Measurements from ENCODE around the gene PRM3. TPM values are rescaled to one million over a fixed set of nuclear protein-coding genes. Genes with fewer than 3 reads are reported as not detected.
"Not testable (repeated sequence)": the region's sequence is repeated elsewhere in the genome, so short reads cannot be mapped to it uniquely, and the experiment has no call there.

Gene PRM3
- total and polyA plus RNA-seq, 9 donors, result not detected

DNA sequence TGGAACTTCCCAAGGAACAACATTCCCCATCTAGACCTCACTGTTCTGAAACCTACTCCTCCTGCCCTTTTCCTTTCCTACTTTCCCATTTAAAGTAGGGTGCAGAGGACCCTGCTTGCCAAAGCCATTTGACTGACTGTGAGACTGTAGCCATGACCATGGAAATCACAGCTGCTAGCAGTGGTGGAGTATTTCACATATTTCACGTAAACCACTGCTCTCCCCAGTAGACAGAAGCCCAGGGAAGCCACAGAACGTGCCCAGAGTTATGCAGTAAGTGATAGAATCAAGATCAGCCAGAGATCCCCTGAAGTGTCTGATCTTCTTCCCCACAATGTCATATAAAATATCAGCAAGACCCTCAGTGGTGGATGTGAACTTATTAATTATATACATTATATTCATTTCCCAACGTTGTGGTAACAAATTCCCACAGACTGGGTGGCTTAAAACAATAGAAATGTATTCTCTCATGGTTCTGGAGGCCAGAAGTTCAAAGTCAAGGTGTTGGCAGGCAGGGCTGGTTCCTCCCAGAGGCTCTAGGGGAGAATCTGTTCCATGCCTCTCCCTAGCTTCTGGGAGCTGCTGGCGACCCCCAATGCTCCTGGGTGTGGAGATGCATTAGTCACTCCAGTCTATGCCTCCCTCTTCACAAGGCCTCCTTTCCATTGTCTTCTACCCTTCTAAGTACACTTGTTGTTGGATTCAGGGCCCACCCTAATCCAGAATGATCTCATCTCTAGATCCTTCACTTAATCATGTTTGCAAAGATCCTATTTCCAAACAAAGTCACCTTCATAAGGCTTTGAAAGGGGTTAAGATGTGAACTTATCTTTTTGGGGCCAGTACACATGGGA lies 28.4 kb upstream of the PRM3 start:
- Histone ChIP-seq H3K27me3 (no peaks in the 10 kb centered on the region), H3K4me3 (no peak overlapping the region), H3K27ac (no peak overlapping the region), H3K36me3 (no peaks in the 10 kb centered on the region), H3K9me3 (no peaks in the 10 kb centered on the region), H3K4me1 (ENCODE audit: insufficient read depth) (peaks cover 4% of the 10 kb centered on the region)
- no peak for TF ChIP-seq POLR2A (IDR thresholded peaks at IDR 0.05)
- TF ChIP-seq, protein P1, sequence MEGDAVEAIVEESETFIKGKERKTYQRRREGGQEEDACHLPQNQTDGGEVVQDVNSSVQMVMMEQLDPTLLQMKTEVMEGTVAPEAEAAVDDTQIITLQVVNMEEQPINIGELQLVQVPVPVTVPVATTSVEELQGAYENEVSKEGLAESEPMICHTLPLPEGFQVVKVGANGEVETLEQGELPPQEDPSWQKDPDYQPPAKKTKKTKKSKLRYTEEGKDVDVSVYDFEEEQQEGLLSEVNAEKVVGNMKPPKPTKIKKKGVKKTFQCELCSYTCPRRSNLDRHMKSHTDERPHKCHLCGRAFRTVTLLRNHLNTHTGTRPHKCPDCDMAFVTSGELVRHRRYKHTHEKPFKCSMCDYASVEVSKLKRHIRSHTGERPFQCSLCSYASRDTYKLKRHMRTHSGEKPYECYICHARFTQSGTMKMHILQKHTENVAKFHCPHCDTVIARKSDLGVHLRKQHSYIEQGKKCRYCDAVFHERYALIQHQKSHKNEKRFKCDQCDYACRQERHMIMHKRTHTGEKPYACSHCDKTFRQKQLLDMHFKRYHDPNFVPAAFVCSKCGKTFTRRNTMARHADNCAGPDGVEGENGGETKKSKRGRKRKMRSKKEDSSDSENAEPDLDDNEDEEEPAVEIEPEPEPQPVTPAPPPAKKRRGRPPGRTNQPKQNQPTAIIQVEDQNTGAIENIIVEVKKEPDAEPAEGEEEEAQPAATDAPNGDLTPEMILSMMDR (IDR thresholded peaks at IDR 0.05), result no peak
- no peak for TF ChIP-seq EP300 (IDR thresholded peaks at IDR 0.05)
- DNase-seq, result no peak
- 69 to 75% (median 71%) methylated on average over 4 of the region's 4 CpGs for WGBS, 3 donors
- intact Hi-C loops (cut with DNase I), result no loop called here

DNA sequence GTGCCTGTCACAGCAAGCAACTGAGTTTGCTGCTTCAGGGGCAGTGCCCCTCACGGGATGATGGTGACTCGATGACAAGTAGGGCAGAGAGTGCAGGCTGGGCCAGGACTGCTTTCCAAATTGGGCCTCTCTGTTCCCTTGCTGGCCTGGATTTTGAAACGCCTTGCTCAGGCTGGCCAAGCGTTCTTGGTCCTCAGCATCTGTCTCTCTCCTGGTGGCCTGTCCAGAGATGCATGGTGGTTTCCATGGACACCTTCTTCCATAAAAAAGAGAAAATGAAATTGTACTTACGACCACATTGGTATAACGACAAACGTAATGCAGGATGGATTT lies 27.1 kb upstream of the PRM3 start:
- no peaks in the 10 kb centered on the region for H3K36me3 ChIP-seq
- no peaks in the 10 kb centered on the region for H3K27me3 ChIP-seq
- H3K4me1 ChIP-seq (ENCODE audit: insufficient read depth), result peaks cover 4% of the 10 kb centered on the region
- no peak overlapping the region for H3K27ac ChIP-seq
- H3K9me3 ChIP-seq, result no peaks in the 10 kb centered on the region
- H3K4me3 ChIP-seq, result no peak overlapping the region
- no peak for TF ChIP-seq EP300 (IDR thresholded peaks at IDR 0.05)
- TF ChIP-seq, protein P1 (IDR thresholded peaks at IDR 0.05), result no peak
- TF ChIP-seq POLR2A (IDR thresholded peaks at IDR 0.05), result no peak
- intact Hi-C loops (cut with DNase I), result no loop called here
- no peak for DNase-seq
- 90 to 94% (median 92%) methylated on average over 7 of the region's 7 CpGs for WGBS, 3 donors

DNA sequence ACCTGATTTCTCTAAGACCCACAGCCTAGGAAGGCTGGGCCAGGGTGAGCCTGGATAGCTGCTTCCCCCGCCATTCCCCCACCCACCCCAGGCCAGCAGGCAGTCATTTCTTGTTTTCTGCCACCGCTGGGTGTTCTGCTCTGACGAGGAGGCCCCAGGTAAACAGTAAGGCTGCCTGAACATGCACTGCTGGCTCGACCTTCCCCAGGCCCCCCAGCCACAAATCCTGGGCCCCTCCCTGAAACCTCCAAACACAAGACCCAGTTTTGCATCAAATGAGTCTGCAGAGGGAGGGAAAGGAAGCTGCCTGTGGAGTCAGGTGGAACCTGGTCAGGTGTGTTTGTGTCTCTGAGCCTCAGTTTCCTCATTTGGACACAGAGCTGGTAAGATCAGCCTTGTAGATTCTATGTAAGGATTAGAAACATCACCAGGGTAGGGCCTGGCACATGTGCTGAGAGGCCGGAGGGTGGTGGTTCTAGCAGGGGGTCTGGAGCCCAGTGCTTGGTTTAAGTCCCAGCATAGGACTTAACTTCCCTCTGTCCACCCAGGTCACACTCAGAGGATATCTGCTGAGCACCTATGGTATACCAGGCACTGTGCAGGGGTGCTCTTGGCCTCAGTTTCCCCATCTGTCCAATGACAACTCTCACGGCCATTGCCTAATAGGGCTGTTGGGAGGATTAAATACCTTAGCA lies 26.6 kb upstream of the PRM3 start:
- no peak overlapping the region for H3K4me3 ChIP-seq
- no peaks in the 10 kb centered on the region for H3K27me3 ChIP-seq
- TF ChIP-seq POLR2A (IDR thresholded peaks at IDR 0.05), result no peak
- no peak for TF ChIP-seq EP300 (IDR thresholded peaks at IDR 0.05)
- TF ChIP-seq, protein P1 (IDR thresholded peaks at IDR 0.05), result no peak
- 88 to 92% (median 91%) methylated on average over 6 of the region's 6 CpGs for WGBS, 3 donors
- H3K4me1 ChIP-seq (ENCODE audit: insufficient read depth), result peaks cover 4% of the 10 kb centered on the region
- H3K36me3 ChIP-seq, result no peaks in the 10 kb centered on the region
- H3K9me3 ChIP-seq, result no peaks in the 10 kb centered on the region
- H3K27ac ChIP-seq, result no peak overlapping the region
- intact Hi-C loops (cut with DNase I), result no loop called here
- DNase-seq, result no peak

DNA sequence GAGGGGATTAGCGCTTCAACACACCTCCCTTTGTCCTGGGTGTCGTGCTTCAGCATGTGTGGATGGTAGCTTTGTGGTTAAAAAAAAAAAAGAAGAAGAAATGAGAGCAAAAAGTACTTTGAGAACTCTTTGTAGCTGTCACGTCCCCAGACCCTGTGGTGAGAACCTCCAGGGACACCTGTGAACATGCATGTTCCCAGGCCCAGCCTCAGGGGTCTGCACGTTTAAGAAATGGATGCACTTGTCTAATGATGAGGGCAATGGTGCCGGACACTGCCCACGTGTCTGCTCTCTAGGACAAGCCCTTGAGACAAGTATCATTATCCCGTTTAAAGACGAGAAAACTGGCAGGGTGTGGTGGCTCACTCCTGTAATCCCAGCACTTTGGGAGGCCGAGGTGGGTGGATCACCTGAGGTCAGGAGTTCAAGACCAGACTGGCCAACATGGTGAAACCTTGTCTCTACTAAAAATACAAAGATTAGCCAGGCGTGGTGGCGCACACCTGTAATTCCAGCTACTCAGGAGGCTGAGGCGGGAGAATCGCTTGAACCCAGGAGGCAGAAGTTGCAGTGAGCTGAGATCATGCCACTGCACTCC lies 25.6 kb upstream of the PRM3 start:
- H3K27ac ChIP-seq; H3K4me1 ChIP-seq (ENCODE audit: insufficient read depth); intact Hi-C loops (cut with DNase I); H3K36me3 ChIP-seq; H3K27me3 ChIP-seq; H3K9me3 ChIP-seq; DNase-seq; H3K4me3 ChIP-seq: not testable (repeated sequence)
- WGBS, 3 donors, result 89 to 90% (median 89%) methylated on average over 13 of the region's 13 CpGs

Measured in ovary (tissue), 9 donors.